ENCODE data around the gene RARG.

- no peak for TF ChIP-seq CTCF (conservative IDR thresholded peaks at IDR 0.05; ENCODE audit: low read depth, low read length)
- TF ChIP-seq EZH2 (IDR thresholded peaks at IDR 0.05; ENCODE audit: low read length, unreplicated experiment) = no peak
- TF ChIP-seq EZH2phosphoT487 (IDR thresholded peaks at IDR 0.05; ENCODE audit: borderline replicate concordance, low read length) = no peak
Measured at GRCh38 chr12:53274445-53274844, 42.4 kb upstream of the RARG start.

All from PC-3 (cell line).